Activated naive CD4-positive, alpha-beta T cell treated with anti-CD3 and anti-CD28 coated beads, Interleukin-2, amount 50 U/mL, for 16 hours (primary cell): ENCODE results near the gene RPL6.
"Not testable (repeated sequence)": the region's sequence is repeated elsewhere in the genome, so short reads cannot be mapped to it uniquely, and the experiment has no call there.

ENCODE experiments used
- DNase-seq: peaks from one replicate; pipeline ENCODE4 v3.0.0-alpha.2; 2020

RPL6 gene

GRCh38 chr12:112419297-112420133 is 10.1 kb upstream of the RPL6 start:
- DNase-seq = no peak

GRCh38 chr12:112418608-112419296 is 9.3 kb upstream of the RPL6 start, which contains the start of gene PTPN11:
PTPN11 (plus strand) TSS chr12:112418947; CDS start chr12:112419112, 165 bp downstream.
- peak; percentile 90 for DNase-seq

- no peak for DNase-seq
Observed at GRCh38 chr12:112418273-112418607, 8.8 kb upstream of the RPL6 start.

GRCh38 chr12:112415457-112415856 is 6.1 kb upstream of the RPL6 start:
- DNase-seq = not testable (repeated sequence)

GRCh38 chr12:112413855-112414625 is 4.6 kb upstream of the RPL6 start:
- DNase-seq = no peak

GRCh38 chr12:112409906-112410244 is 470 bp upstream of the RPL6 start:
- no peak for DNase-seq

GRCh38 chr12:112408621-112409020 is 784 bp downstream of the RPL6 start:
- DNase-seq = no peak

GRCh38 chr12:112407683-112408082 is 1.7 kb downstream of the RPL6 start:
- not testable (repeated sequence) for DNase-seq

- no peak for DNase-seq
Observed at GRCh38 chr12:112406519-112407488, 2.6 kb downstream of the RPL6 start.

- no peak for DNase-seq
Observed at GRCh38 chr12:112401903-112402498, 7.4 kb downstream of the RPL6 start.

GRCh38 chr12:112401054-112401453 is 8.4 kb downstream of the RPL6 start:
- DNase-seq = no peak

GRCh38 chr12:112393328-112393727 is 16.1 kb downstream of the RPL6 start:
- DNase-seq = no peak

GRCh38 chr12:112389922-112390654 is 19.3 kb downstream of the RPL6 start:
- DNase-seq = not testable (repeated sequence)

GRCh38 chr12:112389228-112389627 is 20.2 kb downstream of the RPL6 start:
- no peak for DNase-seq

- no peak for DNase-seq
Observed at GRCh38 chr12:112386726-112387125, 22.7 kb downstream of the RPL6 start.

GRCh38 chr12:112382866-112383265 is 26.5 kb downstream of the RPL6 start:
- DNase-seq = no peak

GRCh38 chr12:112381883-112382796 is 27.3 kb downstream of the RPL6 start, which contains the start of gene HECTD4:
HECTD4 (minus strand) TSS chr12:112382431; CDS start chr12:112382128, 303 bp downstream.
- DNase-seq = peak; percentile 97

GRCh38 chr12:112381406-112381882 is 28.0 kb downstream of the RPL6 start:
- DNase-seq = peak; percentile 24

GRCh38 chr12:112380663-112381405 is 28.6 kb downstream of the RPL6 start:
- no peak for DNase-seq
